8988T (cell line): ENCODE data around the gene PCBD1.
A peak's percentile ranks its signal among the peaks of the same experiment; 100 is the strongest.
"Not testable (repeated sequence)": the region's sequence is repeated elsewhere in the genome, so short reads cannot be mapped to it uniquely, and the experiment has no call there.

Experiments used
- DNase-seq: peaks from one replicate; pipeline ENCODE4 v3.0.0; 2011

The PCBD1 gene

GRCh38 chr10:70887804-70888800 is at the start of gene PCBD1:
Gene PCBD1 (minus strand): TSS chr10:70888565. CDS start chr10:70888533, 32 bp downstream.
- DNase-seq: peak; percentile 88

GRCh38 chr10:70937661-70938060 is 49.3 kb upstream of the PCBD1 start:
- DNase-seq: no peak

DNA sequence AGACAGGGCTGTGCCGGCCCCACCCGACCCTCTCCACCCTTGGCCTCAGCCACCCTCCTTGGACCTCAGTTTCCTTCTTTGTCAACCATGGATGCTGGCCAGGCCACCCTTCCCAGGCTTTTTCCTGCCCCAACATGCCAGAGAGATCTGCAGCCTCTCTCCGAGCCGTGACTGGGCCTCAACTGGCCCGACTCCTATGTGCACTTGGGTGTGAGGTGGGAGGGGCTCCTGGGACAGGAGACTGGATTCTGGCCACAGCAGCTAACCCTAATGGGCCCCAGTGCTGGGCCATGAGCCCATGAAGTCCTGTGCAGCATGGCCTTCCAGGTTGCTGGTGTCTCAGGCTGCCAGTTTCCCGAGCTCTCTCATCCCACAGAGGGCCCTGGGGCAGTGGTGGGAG is 47.7 kb upstream of the PCBD1 start:
- DNase-seq: no peak

- no peak for DNase-seq
Observed at GRCh38 chr10:70935631-70936030, 47.3 kb upstream of the PCBD1 start.

DNA sequence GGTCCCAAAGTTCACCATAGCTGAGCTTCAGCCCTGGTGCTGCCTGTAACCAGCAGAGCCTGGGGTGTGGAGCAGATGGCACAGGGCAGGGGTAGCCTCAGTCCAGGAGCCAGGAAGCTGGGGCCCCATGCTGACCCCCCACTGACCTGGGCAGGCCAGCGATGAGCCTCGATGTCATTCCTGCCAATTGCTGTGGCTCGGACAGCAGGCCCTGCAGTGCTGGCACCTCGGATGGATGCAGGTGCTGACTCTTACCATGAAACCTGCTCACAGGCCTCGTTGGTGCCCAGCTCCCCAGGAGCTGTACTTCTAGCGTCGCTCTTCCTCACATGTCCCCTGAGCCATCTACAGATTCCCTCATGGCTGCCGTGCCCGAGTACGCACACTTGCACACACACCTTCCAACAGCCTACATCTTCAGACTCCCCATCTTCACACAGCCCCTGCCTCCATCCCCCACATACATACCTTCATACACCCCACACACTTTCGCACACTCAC is 46.8 kb upstream of the PCBD1 start:
- no peak for DNase-seq

- no peak for DNase-seq
Observed at GRCh38 chr10:70934701-70935100, 46.3 kb upstream of the PCBD1 start.

- DNase-seq: no peak
Observed at GRCh38 chr10:70932392-70933196, 44.2 kb upstream of the PCBD1 start.

- peak; percentile 68 for DNase-seq
Observed at GRCh38 chr10:70931168-70931815, 42.9 kb upstream of the PCBD1 start.

- no peak for DNase-seq
Observed at GRCh38 chr10:70930263-70931000, 42.1 kb upstream of the PCBD1 start.

- no peak for DNase-seq
Observed at GRCh38 chr10:70928140-70928539, 39.8 kb upstream of the PCBD1 start.

- no peak for DNase-seq
Observed at GRCh38 chr10:70927189-70927943, 39.0 kb upstream of the PCBD1 start.

DNA sequence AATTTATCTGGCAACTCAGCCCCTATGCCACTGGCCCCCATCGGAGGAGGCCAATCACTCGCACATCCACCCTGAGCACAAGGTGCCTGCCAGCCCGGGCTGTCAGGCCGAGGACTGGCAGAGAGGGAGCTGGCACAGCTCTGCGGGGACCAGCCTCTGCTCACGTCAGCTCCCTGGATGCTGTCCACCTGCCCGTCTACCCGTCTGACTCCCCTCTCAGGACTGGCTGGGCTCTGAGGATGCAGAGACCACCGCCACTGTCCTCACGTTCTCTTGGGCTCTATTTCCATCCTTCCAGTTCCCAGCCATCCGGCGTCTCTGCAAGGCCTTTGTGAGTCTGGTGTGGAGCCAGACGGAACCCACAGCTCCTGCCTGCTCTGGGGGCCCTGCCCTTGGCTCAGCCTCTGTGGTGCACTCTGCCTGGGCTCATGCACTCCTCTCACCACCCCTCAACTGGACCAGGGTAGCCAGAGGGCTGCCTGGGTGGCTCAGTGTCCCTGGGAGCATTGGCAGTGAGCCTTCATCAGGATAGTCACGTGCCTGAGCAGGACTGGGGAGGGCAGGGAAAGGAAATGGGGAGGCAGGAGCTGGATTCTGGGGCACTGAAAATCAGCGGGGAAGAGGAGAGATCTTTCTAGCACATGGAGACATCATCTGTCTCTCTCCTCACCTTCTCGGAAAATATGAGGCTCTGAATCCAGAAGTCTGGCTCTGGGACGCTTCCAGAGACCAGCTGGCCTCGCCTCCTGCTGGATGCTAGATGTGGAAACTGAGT is 38.0 kb upstream of the PCBD1 start:
- DNase-seq: no peak

DNA sequence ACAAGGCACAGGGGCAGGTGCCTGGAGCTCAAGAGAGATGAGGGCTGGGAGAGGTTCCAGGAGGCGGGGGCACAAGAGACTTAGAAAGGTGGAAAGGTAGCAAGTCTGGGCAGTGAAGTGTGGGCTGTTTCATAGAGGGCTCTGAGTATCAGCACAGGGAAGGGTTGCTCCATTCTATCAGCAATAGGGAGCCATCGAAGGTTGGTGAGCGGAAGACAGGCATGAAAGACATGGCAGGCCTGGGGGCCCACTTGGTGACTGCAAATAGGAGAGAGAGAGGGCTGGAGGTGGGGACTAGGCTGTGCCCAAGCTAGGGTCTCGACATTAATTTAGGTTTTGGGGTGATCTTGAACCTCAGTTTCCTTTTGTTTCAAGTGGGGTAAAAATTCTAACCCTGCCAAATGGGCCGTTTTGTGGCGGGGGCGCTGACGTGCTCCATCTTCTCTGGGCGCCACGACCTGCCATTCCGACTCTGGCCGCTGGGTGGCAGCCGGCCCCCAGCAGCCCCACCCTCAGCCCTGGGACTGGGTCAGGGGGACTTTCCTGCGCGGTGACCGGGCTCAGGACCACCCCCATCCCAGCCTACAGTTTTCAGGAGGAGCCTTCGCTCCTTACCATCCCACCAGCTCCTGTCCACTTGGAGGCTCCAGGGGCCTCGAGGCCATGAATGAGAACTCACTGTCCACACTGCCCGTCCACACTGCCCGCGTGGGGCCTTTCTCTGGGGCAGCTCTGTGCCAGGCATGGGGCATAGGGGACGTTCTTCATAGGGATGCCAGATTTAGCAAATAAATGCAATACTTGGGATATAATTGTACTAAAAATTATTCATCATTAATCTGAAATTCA is 37.2 kb upstream of the PCBD1 start:
- peak; percentile 86 for DNase-seq

- DNase-seq: no peak
Observed at GRCh38 chr10:70923696-70924095, 35.3 kb upstream of the PCBD1 start.

DNA sequence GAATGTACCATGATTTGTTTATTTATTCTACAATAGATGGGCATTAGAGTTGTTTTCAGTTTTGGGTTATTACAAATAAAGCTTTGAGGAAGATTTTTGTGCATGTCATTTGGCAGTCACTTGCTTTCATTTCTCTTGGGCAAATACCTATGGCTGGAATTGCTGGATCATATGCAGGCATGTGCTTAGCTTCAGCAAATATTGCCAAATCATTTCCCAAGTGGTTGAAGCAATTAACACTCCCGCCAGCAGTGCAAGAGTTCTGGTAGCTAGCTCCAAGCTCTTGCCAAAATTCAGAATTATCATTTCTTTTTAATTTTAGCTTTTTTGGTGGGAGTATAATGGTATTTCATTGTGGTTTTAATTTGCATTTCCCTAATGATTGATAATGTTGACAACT is 32.9 kb upstream of the PCBD1 start:
- no peak for DNase-seq

DNA sequence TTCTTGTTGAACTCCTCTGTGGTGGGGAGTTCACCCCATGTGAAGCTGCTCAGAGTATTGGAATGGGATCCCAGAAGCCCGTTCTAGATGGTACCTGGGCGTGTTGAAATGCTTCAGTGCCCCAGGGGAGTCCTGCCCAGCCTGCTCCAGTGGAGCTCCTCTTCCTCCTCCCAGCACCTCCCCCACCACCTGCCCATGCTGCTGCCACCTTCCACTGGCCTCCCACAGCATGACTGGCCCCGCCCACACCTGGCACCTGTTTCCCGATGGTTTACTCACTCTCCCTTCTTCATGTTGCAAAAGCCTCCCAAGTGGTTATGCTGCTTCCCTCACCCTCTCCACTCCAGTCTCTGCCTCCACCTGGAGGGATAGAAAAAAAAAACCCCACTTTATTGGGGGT is 32.2 kb upstream of the PCBD1 start:
- DNase-seq: no peak

DNA sequence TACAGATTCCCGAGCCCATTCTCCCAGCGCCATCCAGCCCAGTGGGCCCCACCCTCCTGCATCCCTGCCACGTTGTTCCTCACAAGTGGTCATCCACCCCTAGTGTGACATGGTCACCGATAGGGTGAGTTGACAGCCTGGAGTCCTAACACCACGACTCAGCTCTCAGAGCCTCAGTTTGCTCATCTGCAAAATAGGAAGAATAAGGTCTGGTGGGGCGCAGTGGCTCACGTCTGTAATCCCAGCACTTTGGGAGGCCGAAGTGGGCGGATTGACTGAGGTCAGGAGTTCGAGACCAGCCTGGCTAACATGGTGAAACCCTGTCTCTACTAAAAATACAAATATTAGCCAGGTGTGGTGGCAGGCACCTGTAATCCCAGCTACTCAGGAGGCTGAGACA is 31.5 kb upstream of the PCBD1 start:
- not testable (repeated sequence) for DNase-seq

DNA sequence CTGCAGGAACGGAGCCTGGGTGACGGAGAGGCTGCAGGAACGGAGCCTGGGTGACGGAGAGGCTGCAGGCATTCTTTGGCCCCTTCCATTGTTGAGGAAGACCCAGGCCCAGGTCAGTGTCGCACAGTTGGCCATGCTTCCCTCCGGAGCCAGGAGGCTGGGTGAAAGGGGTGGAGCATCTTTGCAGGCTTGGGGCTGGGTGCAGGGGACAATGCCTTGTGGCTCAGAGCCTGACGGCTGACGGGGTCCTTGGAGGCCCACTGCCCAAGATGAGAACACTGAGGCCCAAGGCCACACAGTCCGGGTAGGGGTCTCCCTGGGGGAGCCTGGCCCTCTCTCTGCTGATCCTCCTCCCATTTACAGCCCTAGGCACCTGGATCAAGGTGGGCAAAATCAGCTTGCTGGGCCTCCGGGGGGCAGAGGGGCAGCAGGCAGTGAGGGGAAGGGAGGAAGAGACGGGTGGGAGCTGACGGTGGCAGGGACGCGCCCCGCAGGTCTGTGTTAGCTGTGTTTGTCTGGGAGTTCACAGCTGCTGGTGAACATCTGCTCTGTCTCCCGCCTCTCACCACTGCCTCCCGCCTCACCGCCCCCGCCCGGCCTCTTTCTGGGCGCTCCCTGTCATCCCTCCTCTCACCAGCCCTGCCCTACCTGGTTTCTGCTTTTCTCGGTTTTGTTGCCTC is 30.6 kb upstream of the PCBD1 start:
- DNase-seq: no peak

GRCh38 chr10:70917635-70918034 is 29.3 kb upstream of the PCBD1 start:
- no peak for DNase-seq
